Nephron (organoid): ENCODE data around the gene MOAP1.
A peak's percentile ranks its signal among the peaks of the same experiment; 100 is the strongest.

Source experiments
- H3K27ac Mint-ChIP-seq, 3 experiments: 2 replicates each; pipeline ENCODE4 v1.8.0; 2020; ENCODE audit warnings: mixed read lengths in 3 of 3, mild to moderate bottlenecking in 2 of 3, moderate library complexity in 1 of 3
- H3K27me3 Mint-ChIP-seq: 2 replicates; pipeline ENCODE4 v1.8.0; 2021; ENCODE audit warnings: low read depth, mild to moderate bottlenecking, moderate library complexity, mixed read lengths
- H3K36me3 Mint-ChIP-seq: 2 replicates; pipeline ENCODE4 v1.8.0; 2020; ENCODE audit warnings: low read depth, mixed read lengths
- H3K4me1 Mint-ChIP-seq: 2 replicates; pipeline ENCODE4 v1.8.0; 2020; ENCODE audit warnings: mixed read lengths
- H3K4me3 Mint-ChIP-seq, 3 experiments: 2 replicates each; pipeline ENCODE4 v1.8.0; 2020; ENCODE audit warnings: mild to moderate bottlenecking in 3 of 3, mixed read lengths in 3 of 3, moderate library complexity in 2 of 3
- H3K9me3 Mint-ChIP-seq: 2 replicates; pipeline ENCODE4 v1.8.0; 2020; ENCODE audit warnings: mixed read lengths
- TF ChIP-seq, protein P1 (sequence below), 3 experiments: fragments of 200-600 bp; sonication (generic); IDR thresholded peaks; one replicate each; pipeline ENCODE4 v1.5.0; 2021; ENCODE audit warnings: antibody characterized with exemption in 3 of 3; ENCODE audit not compliant: unreplicated experiment in 3 of 3

MOAP1 gene

DNA sequence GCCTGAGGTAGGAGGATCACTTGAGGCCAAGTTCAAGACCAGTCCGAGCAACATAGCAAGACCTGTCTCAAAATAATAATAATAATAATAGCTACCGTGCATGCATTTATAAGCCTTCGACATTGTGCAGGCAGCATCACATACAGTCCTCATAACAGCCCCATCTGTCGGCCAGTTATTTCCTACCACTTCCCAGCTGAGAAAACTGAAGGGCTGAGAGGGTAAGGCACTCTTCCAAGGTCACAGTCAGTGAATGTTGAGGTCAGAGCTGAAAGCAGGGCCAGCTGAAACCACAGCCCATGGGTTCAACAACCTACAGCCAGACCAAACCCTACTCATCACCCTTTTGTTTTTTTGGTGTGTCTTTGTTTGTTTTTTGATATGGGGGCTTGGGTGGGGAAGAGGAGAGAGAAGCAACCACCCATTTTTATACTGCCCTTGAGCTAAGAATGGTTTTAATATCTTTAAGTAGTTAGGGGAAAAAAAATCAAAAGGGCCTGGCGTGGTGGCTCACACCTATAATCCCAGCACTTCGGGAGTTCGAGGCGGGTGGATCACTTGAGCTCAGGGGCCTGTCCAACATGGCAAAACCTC is 52.1 kb downstream of the MOAP1 start:
- no peak overlapping the region for H3K4me3 Mint-ChIP-seq
- no peak overlapping the region for H3K27ac Mint-ChIP-seq
- H3K9me3 Mint-ChIP-seq = no peaks in the 10 kb centered on the region
- TF ChIP-seq, protein P1, sequence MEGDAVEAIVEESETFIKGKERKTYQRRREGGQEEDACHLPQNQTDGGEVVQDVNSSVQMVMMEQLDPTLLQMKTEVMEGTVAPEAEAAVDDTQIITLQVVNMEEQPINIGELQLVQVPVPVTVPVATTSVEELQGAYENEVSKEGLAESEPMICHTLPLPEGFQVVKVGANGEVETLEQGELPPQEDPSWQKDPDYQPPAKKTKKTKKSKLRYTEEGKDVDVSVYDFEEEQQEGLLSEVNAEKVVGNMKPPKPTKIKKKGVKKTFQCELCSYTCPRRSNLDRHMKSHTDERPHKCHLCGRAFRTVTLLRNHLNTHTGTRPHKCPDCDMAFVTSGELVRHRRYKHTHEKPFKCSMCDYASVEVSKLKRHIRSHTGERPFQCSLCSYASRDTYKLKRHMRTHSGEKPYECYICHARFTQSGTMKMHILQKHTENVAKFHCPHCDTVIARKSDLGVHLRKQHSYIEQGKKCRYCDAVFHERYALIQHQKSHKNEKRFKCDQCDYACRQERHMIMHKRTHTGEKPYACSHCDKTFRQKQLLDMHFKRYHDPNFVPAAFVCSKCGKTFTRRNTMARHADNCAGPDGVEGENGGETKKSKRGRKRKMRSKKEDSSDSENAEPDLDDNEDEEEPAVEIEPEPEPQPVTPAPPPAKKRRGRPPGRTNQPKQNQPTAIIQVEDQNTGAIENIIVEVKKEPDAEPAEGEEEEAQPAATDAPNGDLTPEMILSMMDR (IDR thresholded peaks at IDR 0.05; ENCODE audit: unreplicated experiment in 3 of 3) = peak; percentile 21 to 39 (median 22)
- H3K4me1 Mint-ChIP-seq = peaks cover 4% of the 10 kb centered on the region
- no peaks in the 10 kb centered on the region for H3K36me3 Mint-ChIP-seq
- peaks cover 8% of the 10 kb centered on the region for H3K27me3 Mint-ChIP-seq
